NCI-H1092 (cell line): ENCODE data around the gene PRKACA.
"Not testable (repeated sequence)": the region's sequence is repeated elsewhere in the genome, so short reads cannot be mapped to it uniquely, and the experiment has no call there.

Experiments used
- DNase-seq: peaks from one replicate; lab custom pipeline; 2025; lab: John Stamatoyannopoulos, UW

Gene PRKACA

DNA sequence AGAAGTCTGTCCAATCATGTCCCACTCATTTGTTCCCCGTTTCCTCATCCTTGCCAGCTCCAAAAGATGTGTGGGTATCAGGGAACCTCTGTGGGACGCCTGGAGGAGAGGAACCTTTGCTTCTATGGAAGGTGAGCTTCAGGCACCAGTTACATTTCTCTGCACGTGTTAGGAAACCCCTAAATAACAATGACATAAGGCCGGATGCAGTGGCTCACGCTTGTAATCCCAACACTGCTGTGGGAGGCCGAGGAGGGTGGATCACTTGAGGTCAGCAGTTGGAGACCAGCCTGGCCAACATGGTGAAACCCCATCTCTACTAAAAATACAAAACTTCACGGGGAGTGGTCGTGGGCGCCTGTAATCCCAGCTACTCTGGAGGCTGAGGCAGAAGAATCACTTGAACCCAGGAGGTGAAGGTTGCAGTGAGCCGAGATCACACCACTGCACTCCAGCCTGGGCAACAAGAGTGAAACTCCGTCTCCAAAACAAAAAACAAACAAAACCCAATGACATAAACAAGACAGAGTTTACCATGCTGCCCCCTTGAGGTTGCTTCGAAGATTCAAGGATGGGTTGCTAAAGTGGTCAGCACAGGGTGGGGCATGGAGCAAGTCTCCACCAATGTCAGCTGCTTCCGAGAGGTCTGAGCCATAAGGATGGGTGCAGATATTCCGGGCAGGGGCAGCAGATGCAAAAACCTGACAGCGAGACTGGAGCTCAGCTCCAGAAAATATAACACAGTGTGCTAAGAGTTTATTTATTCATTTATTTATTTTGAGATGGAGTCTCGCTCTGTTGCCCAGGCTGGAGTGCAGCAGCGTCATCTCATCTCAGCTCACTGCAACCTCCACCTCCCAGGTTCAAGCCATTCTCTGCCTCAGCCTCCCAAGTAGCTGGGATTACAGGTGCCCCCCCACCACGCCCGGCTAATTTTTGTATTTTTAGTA is 74.6 kb downstream of the PRKACA start:
- not testable (repeated sequence) for DNase-seq
